Putamen (tissue), 1 donor: ENCODE measurements around the gene SLC5A9.
"Not testable (repeated sequence)": the region's sequence is repeated elsewhere in the genome, so short reads cannot be mapped to it uniquely, and the experiment has no call there.

ENCODE experiments used
- DNase-seq: peaks from one replicate; pipeline ENCODE4 v3.0.0-alpha.2; 2016; ENCODE audit warnings: low spot score

Gene SLC5A9

GRCh38 chr1:48242141-48242736, 19.7 kb downstream of the SLC5A9 start:
- no peak for DNase-seq

GRCh38 chr1:48245106-48245505, 22.6 kb downstream of the SLC5A9 start:
- DNase-seq = peak; percentile 40

GRCh38 chr1:48246727-48247126, 24.2 kb downstream of the SLC5A9 start:
- DNase-seq = no peak

DNA sequence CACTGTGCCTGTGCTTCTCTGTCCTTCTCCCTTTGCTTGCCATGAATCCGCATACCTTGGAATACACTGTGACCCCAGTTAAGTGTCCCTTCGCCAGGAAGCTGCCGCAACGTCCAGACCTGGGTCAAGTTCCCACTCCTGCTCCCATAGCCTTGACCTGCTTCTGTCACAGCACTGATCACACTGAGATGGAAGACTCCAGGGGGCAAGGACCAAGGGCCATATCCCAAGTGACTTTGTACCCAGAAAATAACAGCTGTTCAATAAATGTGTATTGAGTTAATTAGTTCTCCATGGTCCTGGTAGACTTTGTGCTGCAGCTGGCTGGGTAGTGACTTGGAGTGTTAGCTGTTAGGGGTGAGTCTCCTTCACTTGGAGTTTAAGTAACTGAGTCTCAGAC, 25.8 kb downstream of the SLC5A9 start:
- no peak for DNase-seq

- DNase-seq = no peak
Observed at GRCh38 chr1:48249868-48250267, 27.4 kb downstream of the SLC5A9 start.

GRCh38 chr1:48250572-48250971, 28.1 kb downstream of the SLC5A9 start:
- no peak for DNase-seq

GRCh38 chr1:48251323-48251722, 28.8 kb downstream of the SLC5A9 start:
- DNase-seq = no peak

- DNase-seq = no peak
Observed at GRCh38 chr1:48251821-48252220, 29.3 kb downstream of the SLC5A9 start.

GRCh38 chr1:48254254-48254653, 31.7 kb downstream of the SLC5A9 start:
- DNase-seq = no peak

- no peak for DNase-seq
Observed at GRCh38 chr1:48258106-48258505, 35.6 kb downstream of the SLC5A9 start.

DNA sequence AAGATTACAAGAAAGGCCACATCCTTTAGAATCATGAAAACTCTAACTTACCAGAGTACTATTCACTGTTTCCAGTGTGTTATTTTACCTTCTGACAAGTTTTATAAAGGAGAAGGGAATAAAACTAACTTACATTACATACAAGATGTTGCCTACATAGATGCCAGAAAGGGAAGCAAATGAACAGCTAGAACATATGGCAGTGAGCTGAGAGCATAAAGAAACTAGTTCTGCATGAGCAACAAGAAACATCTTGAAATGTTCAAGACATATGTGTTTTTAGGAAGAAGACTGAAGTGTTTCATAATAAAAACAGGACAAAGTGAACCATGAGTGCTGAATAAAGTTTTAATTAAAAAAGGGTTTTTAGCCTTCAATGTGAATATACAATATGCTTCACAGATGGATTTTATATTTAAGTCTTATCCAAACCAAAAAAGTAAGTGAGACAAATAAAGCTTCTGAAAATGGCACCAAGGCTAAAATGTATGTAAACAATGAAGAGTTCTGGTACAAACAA, 39.4 kb downstream of the SLC5A9 start:
- DNase-seq = no peak

GRCh38 chr1:48263041-48263440, 40.5 kb downstream of the SLC5A9 start:
- no peak for DNase-seq

- no peak for DNase-seq
Observed at GRCh38 chr1:48266576-48266975, 44.1 kb downstream of the SLC5A9 start.

- DNase-seq = not testable (repeated sequence)
Observed at GRCh38 chr1:48277437-48277836, 54.9 kb downstream of the SLC5A9 start.

GRCh38 chr1:48282329-48282728, 59.8 kb downstream of the SLC5A9 start:
- DNase-seq = not testable (repeated sequence)

- DNase-seq = not testable (repeated sequence)
Observed at GRCh38 chr1:48284696-48285420, 62.3 kb downstream of the SLC5A9 start.

DNA sequence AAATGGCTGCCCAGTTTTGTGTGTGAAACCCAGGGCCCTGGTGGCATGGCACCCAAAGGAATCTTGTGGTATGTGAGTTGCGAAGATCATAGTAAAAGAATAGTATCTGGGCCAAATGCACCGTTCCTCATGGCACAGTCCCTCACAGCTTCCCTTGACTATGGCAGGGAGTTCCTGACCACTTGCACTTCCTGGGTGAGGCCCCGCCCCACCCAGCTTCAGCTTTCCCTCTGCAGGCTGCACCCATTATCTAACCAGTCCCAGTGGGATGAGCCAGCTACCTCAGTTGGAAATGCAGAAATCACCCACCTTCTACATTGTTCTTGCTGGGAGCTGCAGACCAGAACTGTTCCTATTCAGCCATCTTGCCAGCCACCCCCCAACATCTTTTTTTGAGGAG, 63.0 kb downstream of the SLC5A9 start:
- DNase-seq = no peak

DNA sequence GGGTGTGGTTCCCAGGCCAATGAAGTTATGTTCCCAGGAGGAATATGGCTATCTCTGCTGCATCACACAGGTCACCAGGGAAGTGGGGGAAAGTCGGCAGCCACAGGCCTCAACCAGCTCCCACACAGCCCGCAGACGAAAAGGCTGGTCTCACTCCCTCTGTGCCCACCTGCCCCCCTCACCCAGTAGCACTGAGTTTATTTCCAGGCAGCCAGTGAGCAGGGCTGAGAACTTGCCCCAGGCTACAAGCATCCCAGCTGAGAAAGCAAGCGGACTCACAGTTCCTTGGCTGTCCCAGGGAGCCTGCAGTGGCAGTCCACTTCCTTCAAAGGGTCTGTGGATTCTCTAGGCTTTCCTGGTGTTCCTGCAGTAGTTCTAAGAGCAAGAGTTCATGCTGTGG, 68.9 kb downstream of the SLC5A9 start:
- DNase-seq = no peak

GRCh38 chr1:48292706-48293105, 70.2 kb downstream of the SLC5A9 start:
- no peak for DNase-seq

GRCh38 chr1:48294094-48294493, 71.6 kb downstream of the SLC5A9 start:
- not testable (repeated sequence) for DNase-seq

- DNase-seq = no peak
Observed at GRCh38 chr1:48294656-48295055, 72.1 kb downstream of the SLC5A9 start.
